H9 (cell line): Measurements from ENCODE around the gene RSF1. TPM values are rescaled to one million over a fixed set of nuclear protein-coding genes. Genes with fewer than 3 reads are reported as not detected.

Source experiments
- DNase-seq: peaks from one replicate; pipeline ENCODE4 v3.0.0-alpha.2; 2017
- H2AFZ ChIP-seq: one replicate; pipeline ENCODE4 v1.6.1; 2013; ENCODE audit warnings: mild to moderate bottlenecking, low read length, control low read depth, moderate library complexity
- H2AK5ac ChIP-seq: 2 replicates; pipeline ENCODE4 v1.6.1; 2013; ENCODE audit warnings: low read length, control low read depth, mixed read lengths; ENCODE audit not compliant: insufficient read length
- H2BK120ac ChIP-seq: one replicate; pipeline ENCODE4 v1.6.1; 2013; ENCODE audit warnings: low read depth, mild to moderate bottlenecking, low read length, control low read depth, inconsistent platforms; ENCODE audit not compliant: poor library complexity, severe bottlenecking
- H2BK12ac ChIP-seq: 2 replicates; pipeline ENCODE4 v1.6.1; 2013; ENCODE audit warnings: low read length, control low read depth, mixed read lengths, low read depth; ENCODE audit not compliant: insufficient read length
- H2BK15ac ChIP-seq: 2 replicates; pipeline ENCODE4 v1.6.1; 2013; ENCODE audit warnings: low read depth, low read length, control low read depth
- H2BK20ac ChIP-seq: one replicate; pipeline ENCODE4 v1.6.1; 2013; ENCODE audit warnings: low read depth, mild to moderate bottlenecking, low read length, control low read depth, inconsistent platforms; ENCODE audit not compliant: poor library complexity, severe bottlenecking
- H2BK5ac ChIP-seq: 2 replicates; pipeline ENCODE4 v1.6.1; 2013; ENCODE audit warnings: low read length, control low read depth, mixed read lengths; ENCODE audit not compliant: insufficient read length
- H3K14ac ChIP-seq: 2 replicates; pipeline ENCODE4 v1.6.1; 2013; ENCODE audit warnings: low read length, control low read depth; ENCODE audit not compliant: insufficient read depth
- H3K18ac ChIP-seq: 2 replicates; pipeline ENCODE4 v1.6.1; 2013; ENCODE audit warnings: low read depth, mild to moderate bottlenecking, mixed read lengths, low read length, control low read depth; ENCODE audit not compliant: insufficient read length
- H3K23ac ChIP-seq: 2 replicates; pipeline ENCODE4 v1.6.1; 2013; ENCODE audit warnings: low read length, control low read depth, mixed read lengths, low read depth; ENCODE audit not compliant: insufficient read length
- H3K23me2 ChIP-seq: 2 replicates; pipeline ENCODE4 v1.6.1; 2013; ENCODE audit warnings: low read depth, mild to moderate bottlenecking, mixed read lengths, low read length, control low read depth; ENCODE audit not compliant: insufficient read length, poor library complexity, severe bottlenecking
- H3K27ac ChIP-seq: 2 replicates; pipeline ENCODE4 v1.5.1; 2013; ENCODE audit warnings: low read length, control low read depth, mixed read lengths, low read depth; ENCODE audit not compliant: insufficient read length
- H3K27me3 ChIP-seq: 2 replicates; pipeline ENCODE4 v1.6.1; 2013; ENCODE audit warnings: low read length, control low read depth, inconsistent platforms; ENCODE audit not compliant: insufficient read depth
- H3K4ac ChIP-seq: 2 replicates; pipeline ENCODE4 v1.6.1; 2013; ENCODE audit warnings: low read depth, mild to moderate bottlenecking, control low read depth, inconsistent platforms, low read length, moderate library complexity
- H3K4me1 ChIP-seq: 2 replicates; pipeline ENCODE4 v1.6.1; 2013; ENCODE audit warnings: low read length, control low read depth, inconsistent platforms; ENCODE audit not compliant: insufficient read depth
- H3K4me2 ChIP-seq: 2 replicates; pipeline ENCODE4 v1.6.1; 2013; ENCODE audit warnings: low read length, control low read depth, mixed read lengths; ENCODE audit not compliant: insufficient read length, insufficient read depth
- H3K56ac ChIP-seq: 2 replicates; pipeline ENCODE4 v1.6.1; 2013; ENCODE audit warnings: low read depth, mild to moderate bottlenecking, mixed read lengths, low read length, control low read depth; ENCODE audit not compliant: insufficient read length
- H3K79me1 ChIP-seq: 2 replicates; pipeline ENCODE4 v1.6.1; 2013; ENCODE audit warnings: low read depth, mild to moderate bottlenecking, moderate library complexity, low read length, control low read depth, inconsistent platforms; ENCODE audit not compliant: insufficient read depth, poor library complexity, severe bottlenecking
- H3K79me2 ChIP-seq: 2 replicates; pipeline ENCODE4 v1.6.1; 2013; ENCODE audit warnings: low read length, control low read depth, inconsistent platforms; ENCODE audit not compliant: insufficient read depth
- H3K9ac ChIP-seq: 2 replicates; pipeline ENCODE4 v1.6.1; 2013; ENCODE audit warnings: low read length, control low read depth, mixed read lengths; ENCODE audit not compliant: insufficient read length; ENCODE audit errors: extremely low read depth
- H3K9me3 ChIP-seq: one replicate; pipeline ENCODE4 v1.6.1; 2013; ENCODE audit warnings: low read depth, low read length, inconsistent platforms; ENCODE audit not compliant: control insufficient read depth
- H3T11ph ChIP-seq: one replicate; pipeline ENCODE4 v1.6.1; 2013; ENCODE audit warnings: mild to moderate bottlenecking, low read length, control low read depth, inconsistent platforms
- H4K20me1 ChIP-seq: one replicate; pipeline ENCODE4 v1.6.1; 2013; ENCODE audit not compliant: control insufficient read depth, insufficient read length, insufficient read depth
- H4K5ac ChIP-seq: 2 replicates; pipeline ENCODE4 v1.6.1; 2013; ENCODE audit warnings: low read depth, mild to moderate bottlenecking, mixed read lengths, low read length, control low read depth; ENCODE audit not compliant: insufficient read length
- H4K8ac ChIP-seq: replicated peaks from 2 replicates; pipeline ENCODE4 v1.6.1; 2013; ENCODE audit warnings: low read length, control low read depth, mixed read lengths, low read depth; ENCODE audit not compliant: insufficient read length
- H4K91ac ChIP-seq: 2 replicates; pipeline ENCODE4 v1.6.1; 2013; ENCODE audit warnings: low read depth, mild to moderate bottlenecking, moderate library complexity, mixed read lengths, low read length, control low read depth; ENCODE audit not compliant: insufficient read length
- H3K27ac Mint-ChIP-seq, 3 experiments: 2 replicates in 2 of 3; 3 replicates in 1 of 3; pipeline ENCODE4 v1.8.0; 2020 to 2021; ENCODE audit warnings: mixed read lengths in 3 of 3, mild to moderate bottlenecking in 1 of 3, moderate library complexity in 1 of 3
- H3K27me3 Mint-ChIP-seq: 2 replicates; pipeline ENCODE4 v1.8.0; 2021; ENCODE audit warnings: low read depth, mild to moderate bottlenecking, moderate library complexity, mixed read lengths
- H3K36me3 Mint-ChIP-seq, 3 experiments: 2 replicates in 2 of 3; 3 replicates in 1 of 3; pipeline ENCODE4 v1.8.0; 2020 to 2021; ENCODE audit warnings: low read depth in 3 of 3, mixed read lengths in 3 of 3; ENCODE audit not compliant: insufficient read depth in 1 of 3
- H3K4me1 Mint-ChIP-seq, 2 experiments: 2 replicates each; pipeline ENCODE4 v1.8.0; 2020; ENCODE audit warnings: mixed read lengths in 2 of 2
- H3K4me3 Mint-ChIP-seq, 2 experiments: 2 replicates in 1 of 2; 3 replicates in 1 of 2; pipeline ENCODE4 v1.8.0; 2020 to 2021; ENCODE audit warnings: mild to moderate bottlenecking in 2 of 2, mixed read lengths in 2 of 2, moderate library complexity in 1 of 2
- H3K9me3 Mint-ChIP-seq, 2 experiments: 2 replicates in 1 of 2; 3 replicates in 1 of 2; pipeline ENCODE4 v1.8.0; 2020; ENCODE audit warnings: mild to moderate bottlenecking in 2 of 2, mixed read lengths in 2 of 2, moderate library complexity in 1 of 2
- WGBS: extraction: QIAGEN DNeasy Blood & Tissue Kit; methylation state at CpG from one replicate; pipeline ENCODE4 v1.1.7; 2013; ENCODE audit warnings: missing lambda C conversion rate, low lambda C conversion rate, mixed read lengths; ENCODE audit not compliant: insufficient read length; ENCODE audit errors: extremely low coverage; 5-methylcytosine and 5-hydroxymethylcytosine counted together
- total RNA-seq: library from RNA; stranded (reverse); gene quantifications from 2 replicates; pipeline ENCODE4 v1.2.1, GENCODE V29; 2021
- TF ChIP-seq, protein P1 (sequence below): fragments of 200-600 bp; sonication (generic); conservative IDR thresholded peaks from 3 replicates; pipeline ENCODE4 v1.8.0; 2021; ENCODE audit warnings: antibody characterized with exemption, mild to moderate bottlenecking

RSF1 gene
- total RNA-seq, 1 experiment from 2014 or later, result 82.6 TPM

DNA sequence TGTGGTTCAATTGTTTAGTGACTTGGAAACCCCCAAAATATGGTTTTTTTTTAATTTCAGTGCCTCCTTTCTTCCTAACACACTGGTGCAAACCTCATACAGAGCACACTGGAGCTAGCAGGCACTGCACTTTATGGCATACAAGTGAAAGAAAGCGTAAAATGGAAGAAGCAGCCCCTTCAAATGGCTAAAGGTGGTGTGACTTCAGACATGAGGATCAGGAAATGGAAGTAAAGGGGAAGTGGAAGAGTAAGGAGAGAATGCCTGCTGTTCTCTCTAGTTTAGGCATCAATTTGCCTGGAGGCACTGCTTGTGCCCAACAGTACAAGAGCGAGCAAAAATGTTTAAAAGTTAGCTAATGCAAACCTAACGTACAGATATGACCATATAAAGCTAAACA is 5.7 kb downstream of the RSF1 start:
- H3K4me2 ChIP-seq, result no peak overlapping the region
- no peak overlapping the region for H3K14ac ChIP-seq
- H2BK120ac ChIP-seq, result no peak overlapping the region
- H4K5ac ChIP-seq, result no peak overlapping the region
- no peaks in the 10 kb centered on the region for H3K9me3 ChIP-seq
- no peak for DNase-seq
- no peak overlapping the region for H2BK12ac ChIP-seq
- no peak overlapping the region for H3K4ac ChIP-seq
- peaks cover 33% of the 10 kb centered on the region for H3K79me2 ChIP-seq
- H3K79me1 ChIP-seq, result peaks cover 8% of the 10 kb centered on the region
- TF ChIP-seq, protein P1, sequence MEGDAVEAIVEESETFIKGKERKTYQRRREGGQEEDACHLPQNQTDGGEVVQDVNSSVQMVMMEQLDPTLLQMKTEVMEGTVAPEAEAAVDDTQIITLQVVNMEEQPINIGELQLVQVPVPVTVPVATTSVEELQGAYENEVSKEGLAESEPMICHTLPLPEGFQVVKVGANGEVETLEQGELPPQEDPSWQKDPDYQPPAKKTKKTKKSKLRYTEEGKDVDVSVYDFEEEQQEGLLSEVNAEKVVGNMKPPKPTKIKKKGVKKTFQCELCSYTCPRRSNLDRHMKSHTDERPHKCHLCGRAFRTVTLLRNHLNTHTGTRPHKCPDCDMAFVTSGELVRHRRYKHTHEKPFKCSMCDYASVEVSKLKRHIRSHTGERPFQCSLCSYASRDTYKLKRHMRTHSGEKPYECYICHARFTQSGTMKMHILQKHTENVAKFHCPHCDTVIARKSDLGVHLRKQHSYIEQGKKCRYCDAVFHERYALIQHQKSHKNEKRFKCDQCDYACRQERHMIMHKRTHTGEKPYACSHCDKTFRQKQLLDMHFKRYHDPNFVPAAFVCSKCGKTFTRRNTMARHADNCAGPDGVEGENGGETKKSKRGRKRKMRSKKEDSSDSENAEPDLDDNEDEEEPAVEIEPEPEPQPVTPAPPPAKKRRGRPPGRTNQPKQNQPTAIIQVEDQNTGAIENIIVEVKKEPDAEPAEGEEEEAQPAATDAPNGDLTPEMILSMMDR, result no peak
- no peaks in the 10 kb centered on the region for H3K23me2 ChIP-seq
- H2AK5ac ChIP-seq, result no peak overlapping the region
- Mint-ChIP-seq H3K27me3 (no peaks in the 10 kb centered on the region; the same call in 1 of the 2 replicates), H3K27ac (no peak overlapping the region), H3K4me3 (no peak overlapping the region), H3K9me3 (peaks cover 0 to 12% of the 10 kb centered on the region in 2 experiments; a peak in 2 of 5 replicates), H3K36me3 (peaks cover 19 to 34% (median 28%) of the 10 kb centered on the region in 3 experiments), H3K4me1 (peaks cover 5 to 20% of the 10 kb centered on the region in 2 experiments; a peak in 3 of 4 replicates)
- no peak overlapping the region for H3T11ph ChIP-seq
- no peak overlapping the region for H4K8ac ChIP-seq
- no peak overlapping the region for H2BK5ac ChIP-seq
- no peak overlapping the region for H3K56ac ChIP-seq
- no peak overlapping the region for H3K9ac ChIP-seq
- H4K91ac ChIP-seq, result no peak overlapping the region
- no peak overlapping the region for H2BK15ac ChIP-seq
- no peak overlapping the region for H2AFZ ChIP-seq
- no peak overlapping the region for H3K27ac ChIP-seq
- H3K4me1 ChIP-seq, result no peaks in the 10 kb centered on the region
- H4K20me1 ChIP-seq, result no peaks in the 10 kb centered on the region
- H3K18ac ChIP-seq, result no peak overlapping the region
- no CpG with 5 or more reads among the region's 3 CpGs for WGBS
- H3K23ac ChIP-seq, result no peak overlapping the region
- H3K27me3 ChIP-seq, result no peaks in the 10 kb centered on the region
- no peak overlapping the region for H2BK20ac ChIP-seq
